ENCODE measurements around the gene IL16. TPM values are rescaled to one million over a fixed set of nuclear protein-coding genes. Genes with fewer than 3 reads are reported as not detected.

Gene IL16
- total RNA-seq, 1 experiment from 2014 or later, result not detected

GRCh38 chr15:81296186-81296585, 99.5 kb downstream of the IL16 start:
- no peaks in the 10 kb centered on the region for H3K27me3 ChIP-seq (replicated peaks)
- H3K4me1 ChIP-seq (replicated peaks), result no peaks in the 10 kb centered on the region; the same call in 1 of the 2 replicates
- DNase-seq (ENCODE audit: low read depth in 1 of 2, low spot score in 2 of 2), result no peak
- H3K36me3 ChIP-seq, result no peaks in the 10 kb centered on the region
- H3K9me3 ChIP-seq (replicated peaks), result no peaks in the 10 kb centered on the region
- H3K27ac ChIP-seq, result no peak overlapping the region
- H3K4me3 ChIP-seq, result no peak overlapping the region

DNA sequence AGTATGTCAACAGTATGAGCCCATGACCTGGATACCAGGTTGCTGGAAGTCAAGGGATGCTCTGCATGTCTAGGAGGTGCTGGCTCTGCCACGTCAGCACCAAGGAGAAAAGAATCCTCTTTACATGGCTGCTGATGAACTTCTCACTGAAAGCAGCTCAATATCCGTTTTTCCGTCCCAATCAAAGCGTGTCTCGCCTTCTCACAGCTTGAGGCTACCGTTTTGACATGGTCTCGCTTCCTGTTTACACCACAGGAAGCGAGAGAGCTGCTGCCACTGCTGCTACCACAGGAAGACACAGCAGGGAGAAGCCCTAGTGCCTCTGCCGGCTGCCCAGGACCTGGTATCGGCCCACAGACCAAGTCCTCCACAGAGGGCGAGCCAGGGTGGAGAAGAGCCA, 100.0 kb downstream of the IL16 start:
- DNase-seq (ENCODE audit: low read depth in 1 of 2, low spot score in 2 of 2), result no peak
- H3K4me3 ChIP-seq, result no peak overlapping the region
- H3K4me1 ChIP-seq (replicated peaks), result no peaks in the 10 kb centered on the region; the same call in 1 of the 2 replicates
- H3K27ac ChIP-seq, result no peak overlapping the region
- no peaks in the 10 kb centered on the region for H3K27me3 ChIP-seq (replicated peaks)
- H3K36me3 ChIP-seq, result no peaks in the 10 kb centered on the region
- no peaks in the 10 kb centered on the region for H3K9me3 ChIP-seq (replicated peaks)

DNA sequence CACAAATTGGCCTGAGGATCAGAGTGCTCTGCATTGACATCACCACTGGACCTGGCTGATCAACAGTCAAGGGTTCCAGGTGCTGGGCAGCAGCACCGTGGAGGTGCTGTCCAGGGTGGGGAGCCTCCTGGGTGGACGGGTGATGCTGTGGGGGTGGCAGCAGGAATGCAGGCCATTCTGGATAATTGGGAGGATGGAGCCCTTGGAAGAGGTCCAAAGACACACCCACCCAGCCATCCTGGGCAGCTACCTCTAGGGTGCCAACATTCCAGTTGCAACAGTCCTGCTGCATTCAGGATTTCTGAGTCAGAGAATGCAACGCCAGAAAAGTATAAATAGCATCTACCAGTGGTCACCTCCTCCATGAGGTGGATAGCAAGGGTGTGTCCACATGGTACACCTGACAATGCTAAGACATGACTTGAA, 100.5 kb downstream of the IL16 start:
- DNase-seq (ENCODE audit: low read depth in 1 of 2, low spot score in 2 of 2), result no peak
- Histone ChIP-seq H3K36me3 (no peaks in the 10 kb centered on the region), H3K4me1 (replicated peaks) (no peaks in the 10 kb centered on the region; the same call in 1 of the 2 replicates), H3K27me3 (replicated peaks) (no peaks in the 10 kb centered on the region), H3K9me3 (replicated peaks) (no peaks in the 10 kb centered on the region), H3K27ac (no peak overlapping the region), H3K4me3 (no peak overlapping the region)

DNA sequence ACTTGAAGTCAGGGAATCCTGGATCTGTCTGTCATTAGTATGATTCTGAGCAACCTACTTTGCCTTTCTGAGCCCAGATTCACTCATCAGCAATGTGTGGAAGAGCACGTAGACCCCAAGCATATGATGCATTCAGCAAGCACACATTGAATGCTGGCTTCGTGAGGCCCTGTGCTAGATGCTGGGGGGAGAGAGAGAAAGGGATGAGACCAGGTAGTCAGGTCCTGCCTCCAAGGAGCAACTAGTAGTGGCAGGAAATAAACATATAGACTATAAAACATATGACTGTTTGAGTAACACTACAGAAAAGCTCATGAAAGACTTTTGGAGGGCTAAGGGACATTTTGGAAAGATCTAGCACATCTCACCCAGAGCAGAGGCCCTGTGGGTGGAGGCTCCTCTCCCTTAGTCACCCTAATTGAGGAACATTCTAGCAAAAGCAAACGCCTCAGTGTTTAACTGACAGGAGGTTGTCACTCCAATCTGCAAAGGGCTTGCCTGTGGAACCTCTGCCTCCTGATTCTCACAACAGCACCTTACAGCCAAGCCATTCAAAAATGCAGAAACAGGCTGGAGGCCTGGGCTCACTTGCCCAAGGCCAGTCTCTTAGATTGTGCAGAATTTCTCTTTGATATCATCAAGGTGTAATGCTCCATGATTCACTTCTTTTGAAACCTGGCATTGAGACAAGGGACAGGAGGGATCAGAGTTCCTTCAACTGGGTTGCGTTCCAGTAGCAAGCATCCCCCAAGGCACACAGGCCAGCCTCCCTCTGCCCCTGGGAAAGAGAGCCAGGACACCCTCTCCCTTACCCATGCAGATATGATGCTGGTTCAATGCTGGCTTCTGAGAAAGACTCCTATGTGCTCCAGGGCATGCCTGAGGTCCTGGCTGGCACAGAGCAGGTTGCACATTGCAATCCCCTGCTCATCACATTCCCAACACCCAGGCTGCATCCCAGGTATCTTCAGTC, 101.2 kb downstream of the IL16 start:
- H3K4me3 ChIP-seq, result no peak overlapping the region
- H3K36me3 ChIP-seq, result no peaks in the 10 kb centered on the region
- no peaks in the 10 kb centered on the region for H3K27me3 ChIP-seq (replicated peaks)
- H3K9me3 ChIP-seq (replicated peaks), result no peaks in the 10 kb centered on the region
- no peak for DNase-seq (ENCODE audit: low read depth in 1 of 2, low spot score in 2 of 2)
- H3K27ac ChIP-seq, result no peak overlapping the region
- H3K4me1 ChIP-seq (replicated peaks), result no peaks in the 10 kb centered on the region; the same call in 1 of the 2 replicates

DNA sequence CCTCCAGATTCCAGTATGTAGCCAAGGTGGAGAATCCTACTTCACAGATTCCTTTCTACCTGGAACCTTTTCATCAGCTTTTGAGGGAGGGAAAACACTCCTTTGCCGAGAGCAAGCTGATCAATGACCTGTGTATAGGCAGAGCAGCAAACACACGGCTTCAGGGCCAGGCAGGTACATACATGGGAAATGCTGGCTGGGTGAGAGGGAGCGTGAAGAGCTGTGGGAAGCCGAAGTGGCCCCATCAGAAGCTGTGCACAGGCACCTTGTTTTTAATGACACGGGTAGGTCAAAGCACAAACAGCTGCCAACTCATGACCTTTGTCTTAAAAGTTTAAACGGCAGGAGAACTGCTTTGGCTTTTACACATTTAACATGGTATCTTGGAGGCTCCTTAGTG, 101.9 kb downstream of the IL16 start:
- Histone ChIP-seq H3K36me3 (no peaks in the 10 kb centered on the region), H3K4me1 (replicated peaks) (no peaks in the 10 kb centered on the region; the same call in 1 of the 2 replicates), H3K27ac (no peak overlapping the region), H3K4me3 (no peak overlapping the region), H3K27me3 (replicated peaks) (no peaks in the 10 kb centered on the region), H3K9me3 (replicated peaks) (no peaks in the 10 kb centered on the region)
- DNase-seq (ENCODE audit: low read depth in 1 of 2, low spot score in 2 of 2), result no peak

DNA sequence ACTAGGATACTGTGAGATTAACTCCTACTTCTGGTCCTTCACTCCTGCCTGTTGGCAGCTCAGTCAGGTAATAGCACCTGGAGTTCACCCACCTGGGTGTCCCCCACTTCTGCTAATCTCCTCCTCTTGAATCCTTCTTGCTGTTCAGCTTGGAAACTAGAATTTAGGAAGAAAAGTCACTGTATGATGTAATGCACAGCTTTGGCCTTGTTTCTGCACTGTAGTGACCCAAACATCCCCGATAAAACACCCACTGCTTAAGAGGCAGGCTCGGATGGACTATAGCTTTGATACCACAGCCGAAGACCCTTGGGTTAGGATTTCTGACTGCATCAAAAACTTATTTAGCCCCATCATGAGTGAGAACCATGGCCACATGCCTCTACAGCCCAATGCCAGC, 102.5 kb downstream of the IL16 start:
- Histone ChIP-seq H3K27me3 (replicated peaks) (no peaks in the 10 kb centered on the region), H3K4me3 (no peak overlapping the region), H3K36me3 (no peaks in the 10 kb centered on the region), H3K9me3 (replicated peaks) (no peaks in the 10 kb centered on the region), H3K27ac (no peak overlapping the region), H3K4me1 (replicated peaks) (peaks cover 2% of the 10 kb centered on the region; the same call in 1 of the 2 replicates)
- no peak for DNase-seq (ENCODE audit: low read depth in 1 of 2, low spot score in 2 of 2)

DNA sequence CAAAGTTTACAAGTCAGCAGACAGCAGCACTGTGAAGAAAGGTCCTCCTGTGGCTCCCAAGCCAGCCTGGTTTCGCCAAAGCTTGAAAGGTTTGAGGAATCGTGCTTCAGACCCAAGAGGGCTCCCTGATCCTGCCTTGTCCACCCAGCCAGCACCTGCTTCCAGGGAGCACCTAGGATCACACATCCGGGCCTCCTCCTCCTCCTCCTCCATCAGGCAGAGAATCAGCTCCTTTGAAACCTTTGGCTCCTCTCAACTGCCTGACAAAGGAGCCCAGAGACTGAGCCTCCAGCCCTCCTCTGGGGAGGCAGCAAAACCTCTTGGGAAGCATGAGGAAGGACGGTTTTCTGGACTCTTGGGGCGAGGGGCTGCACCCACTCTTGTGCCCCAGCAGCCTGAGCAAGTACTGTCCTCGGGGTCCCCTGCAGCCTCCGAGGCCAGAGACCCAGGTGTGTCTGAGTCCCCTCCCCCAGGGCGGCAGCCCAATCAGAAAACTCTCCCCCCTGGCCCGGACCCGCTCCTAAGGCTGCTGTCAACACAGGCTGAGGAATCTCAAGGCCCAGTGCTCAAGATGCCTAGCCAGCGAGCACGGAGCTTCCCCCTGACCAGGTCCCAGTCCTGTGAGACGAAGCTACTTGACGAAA, 103.1 kb downstream of the IL16 start:
- H3K27ac ChIP-seq, result no peak overlapping the region
- H3K36me3 ChIP-seq, result no peaks in the 10 kb centered on the region
- H3K9me3 ChIP-seq (replicated peaks), result no peaks in the 10 kb centered on the region
- no peak for DNase-seq (ENCODE audit: low read depth in 1 of 2, low spot score in 2 of 2)
- no peaks in the 10 kb centered on the region for H3K27me3 ChIP-seq (replicated peaks)
- no peak overlapping the region for H3K4me3 ChIP-seq
- H3K4me1 ChIP-seq (replicated peaks), result peaks cover 5% of the 10 kb centered on the region; the same call in 1 of the 2 replicates

GRCh38 chr15:81301385-81301784, 104.7 kb downstream of the IL16 start:
- H3K36me3 ChIP-seq, result no peaks in the 10 kb centered on the region
- peaks cover 5% of the 10 kb centered on the region; the same call in 1 of the 2 replicates for H3K4me1 ChIP-seq (replicated peaks)
- H3K9me3 ChIP-seq (replicated peaks), result no peaks in the 10 kb centered on the region
- no peaks in the 10 kb centered on the region for H3K27me3 ChIP-seq (replicated peaks)
- no peak overlapping the region for H3K27ac ChIP-seq
- no peak for DNase-seq (ENCODE audit: low read depth in 1 of 2, low spot score in 2 of 2)
- H3K4me3 ChIP-seq, result no peak overlapping the region

DNA sequence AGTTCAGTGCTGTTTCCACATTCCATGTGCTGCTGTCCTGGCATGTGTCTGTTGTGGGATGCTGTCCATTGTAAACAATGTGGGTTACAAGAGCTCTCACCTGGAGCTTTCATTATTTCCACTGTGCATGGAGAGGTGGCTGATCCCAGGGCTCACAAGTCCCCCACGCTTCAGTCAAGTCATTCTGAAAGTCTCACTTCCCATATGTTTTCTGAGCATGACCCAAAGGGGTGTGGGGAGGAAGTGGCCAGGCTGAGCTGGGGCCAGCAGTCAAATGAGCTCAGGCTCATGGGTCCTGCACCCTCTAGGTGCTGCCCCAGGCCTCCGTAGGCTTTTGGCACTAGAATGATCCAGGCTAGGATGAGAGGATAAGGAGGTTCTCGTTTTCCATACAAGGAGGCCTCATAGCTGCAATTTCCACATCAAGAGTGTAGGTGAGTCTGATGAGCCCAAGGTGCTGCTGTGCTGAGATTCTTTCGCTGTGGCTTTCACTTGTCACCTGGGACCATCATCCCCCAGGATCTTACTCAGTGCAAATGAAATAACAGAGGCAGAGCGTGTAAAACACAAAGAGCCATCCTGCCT, 105.2 kb downstream of the IL16 start:
- no peaks in the 10 kb centered on the region for H3K36me3 ChIP-seq
- no peak overlapping the region for H3K4me3 ChIP-seq
- H3K9me3 ChIP-seq (replicated peaks), result no peaks in the 10 kb centered on the region
- peaks cover 5% of the 10 kb centered on the region; the same call in 1 of the 2 replicates for H3K4me1 ChIP-seq (replicated peaks)
- H3K27me3 ChIP-seq (replicated peaks), result no peaks in the 10 kb centered on the region
- no peak overlapping the region for H3K27ac ChIP-seq
- DNase-seq (ENCODE audit: low read depth in 1 of 2, low spot score in 2 of 2), result no peak

DNA sequence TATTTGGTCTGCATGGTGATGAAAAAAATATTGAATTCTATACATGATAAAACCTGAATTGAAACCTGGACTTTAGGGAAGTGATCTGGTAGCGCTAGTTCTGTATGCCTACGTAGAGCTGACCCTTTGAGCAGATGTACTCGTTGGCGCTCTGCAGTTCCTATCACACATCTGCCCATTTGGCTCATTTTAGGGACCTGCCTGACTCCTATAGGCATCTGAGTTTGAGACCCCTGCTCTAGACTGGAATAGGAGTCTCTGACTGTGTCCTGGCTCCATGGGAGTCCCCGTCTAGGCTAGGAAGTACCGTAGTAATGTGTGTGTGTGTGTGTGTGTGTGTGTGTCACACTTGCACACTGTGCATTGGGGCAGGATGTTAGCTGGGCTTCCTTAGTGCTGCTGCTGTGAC, 106.0 kb downstream of the IL16 start:
- Histone ChIP-seq H3K4me1 (replicated peaks) (peaks cover 5% of the 10 kb centered on the region; the same call in 1 of the 2 replicates), H3K36me3 (no peaks in the 10 kb centered on the region), H3K27me3 (replicated peaks) (no peaks in the 10 kb centered on the region), H3K27ac (no peak overlapping the region), H3K4me3 (no peak overlapping the region), H3K9me3 (replicated peaks) (no peaks in the 10 kb centered on the region)
- DNase-seq (ENCODE audit: low read depth in 1 of 2, low spot score in 2 of 2), result no peak

- DNase-seq (ENCODE audit: low read depth in 1 of 2, low spot score in 2 of 2), result no peak
- Histone ChIP-seq H3K4me3 (no peak overlapping the region), H3K9me3 (replicated peaks) (no peaks in the 10 kb centered on the region), H3K27ac (no peak overlapping the region), H3K36me3 (no peaks in the 10 kb centered on the region), H3K4me1 (replicated peaks) (0 out of 2 replicates have a peak, but pooled peaks cover 5% of the 10 kb centered on the region), H3K27me3 (replicated peaks) (no peaks in the 10 kb centered on the region)
These were observed 106.9 kb downstream of the IL16 start for GRCh38 chr15:81303244-81304225.

DNA sequence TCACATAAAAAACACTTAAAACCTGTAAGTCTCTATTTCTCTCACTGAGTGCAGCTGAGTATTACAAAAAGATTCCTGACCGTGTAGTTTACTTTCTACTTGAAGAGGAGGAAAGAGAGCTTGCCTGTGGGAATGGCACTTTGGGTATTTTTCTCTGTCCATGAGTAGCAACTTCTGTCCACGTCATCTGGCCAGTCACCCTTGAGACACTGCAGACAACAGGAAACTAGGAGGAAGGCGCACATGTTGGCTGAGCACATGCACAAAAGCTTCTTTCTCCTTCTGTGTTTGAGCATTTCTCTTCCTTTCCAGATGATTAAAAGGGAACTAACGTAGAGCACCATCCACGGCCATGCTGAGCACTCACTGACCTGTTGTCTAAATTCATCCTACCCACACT, 107.5 kb downstream of the IL16 start:
- no peaks in the 10 kb centered on the region for H3K36me3 ChIP-seq
- DNase-seq (ENCODE audit: low read depth in 1 of 2, low spot score in 2 of 2), result no peak
- H3K4me3 ChIP-seq, result no peak overlapping the region
- H3K27me3 ChIP-seq (replicated peaks), result no peaks in the 10 kb centered on the region
- no peaks in the 10 kb centered on the region for H3K9me3 ChIP-seq (replicated peaks)
- H3K4me1 ChIP-seq (replicated peaks), result 0 out of 2 replicates have a peak, but pooled peaks cover 5% of the 10 kb centered on the region
- H3K27ac ChIP-seq, result no peak overlapping the region

GRCh38 chr15:81308260-81308659, 111.6 kb downstream of the IL16 start:
- no peak for DNase-seq (ENCODE audit: low read depth in 1 of 2, low spot score in 2 of 2)
- H3K4me1 ChIP-seq (replicated peaks), result peaks cover 14% of the 10 kb centered on the region

More at GRCh38 chr15:81308260-81308659, 111.6 kb downstream of the IL16 start:
- Histone ChIP-seq H3K36me3 (peaks cover 15% of the 10 kb centered on the region), H3K27me3 (replicated peaks) (no peaks in the 10 kb centered on the region), H3K9me3 (replicated peaks) (no peaks in the 10 kb centered on the region; the same call in 1 of the 2 replicates), H3K4me3 (no peak overlapping the region), H3K27ac (no peak overlapping the region)

All from SJSA1 (cell line).